ENCODE data around the gene DNM1.

DNM1 gene

DNA sequence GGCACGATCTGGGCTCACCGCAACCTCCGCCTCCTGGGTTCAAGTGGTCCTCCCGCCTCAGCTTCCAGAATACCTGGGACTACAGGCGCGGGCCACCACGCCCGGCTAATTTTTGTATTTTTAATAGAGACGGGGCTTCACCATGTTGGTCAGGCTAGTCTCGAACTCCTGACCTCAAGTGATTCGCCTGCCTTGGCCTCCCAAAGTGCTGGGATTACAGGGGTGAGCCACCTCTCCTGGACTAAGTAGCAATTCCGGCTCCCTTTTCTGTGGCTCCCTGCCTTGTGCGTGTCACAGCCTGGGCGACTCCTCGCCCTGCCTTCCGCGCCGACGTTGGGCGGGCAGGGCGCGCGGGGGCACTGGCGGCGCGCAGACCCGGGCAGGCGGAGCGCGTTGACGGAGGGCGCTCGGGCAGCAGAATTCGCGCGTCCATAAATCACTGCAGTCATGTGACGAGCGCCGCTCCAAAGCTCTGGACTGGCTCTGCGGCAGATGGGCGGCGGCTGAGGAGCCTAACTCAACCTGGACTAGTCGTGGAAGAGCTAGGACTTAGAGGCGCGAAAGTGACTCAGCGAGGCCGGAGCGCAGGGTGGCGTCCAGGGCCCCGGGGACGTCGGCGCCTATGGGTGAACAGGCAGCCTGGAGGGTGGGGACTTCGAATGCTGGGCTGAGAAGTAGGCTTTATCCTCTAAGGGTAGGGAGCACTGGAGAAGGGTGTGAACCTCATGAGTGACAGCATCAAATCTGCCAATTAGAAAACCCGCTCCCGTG lies 10.4 kb upstream of the DNM1 start:
- no peaks in the 10 kb centered on the region for H3K9me3 ChIP-seq (ENCODE audit: control insufficient read depth, insufficient read depth, low read length)
- H3K4me3 ChIP-seq (ENCODE audit: low read depth, low read length), result 0 out of 2 replicates have a peak overlapping the region, but pooled peaks have one; percentile 14
- no peaks in the 10 kb centered on the region for H3K27me3 ChIP-seq (ENCODE audit: control insufficient read depth, insufficient read depth, low read length)
- H3K27ac ChIP-seq (ENCODE audit: low read depth, low read length), result no peak overlapping the region
- H3K36me3 ChIP-seq (ENCODE audit: control insufficient read depth, insufficient read depth, low read length), result peaks cover 13% of the 10 kb centered on the region
- no peak overlapping the region for H3K9ac ChIP-seq (ENCODE audit: low read depth, low read length)
- 0 out of 2 replicates have a peak, but pooled peaks cover 4% of the 10 kb centered on the region for H3K4me1 ChIP-seq (ENCODE audit: control insufficient read depth, insufficient read depth, low read length)

DNA sequence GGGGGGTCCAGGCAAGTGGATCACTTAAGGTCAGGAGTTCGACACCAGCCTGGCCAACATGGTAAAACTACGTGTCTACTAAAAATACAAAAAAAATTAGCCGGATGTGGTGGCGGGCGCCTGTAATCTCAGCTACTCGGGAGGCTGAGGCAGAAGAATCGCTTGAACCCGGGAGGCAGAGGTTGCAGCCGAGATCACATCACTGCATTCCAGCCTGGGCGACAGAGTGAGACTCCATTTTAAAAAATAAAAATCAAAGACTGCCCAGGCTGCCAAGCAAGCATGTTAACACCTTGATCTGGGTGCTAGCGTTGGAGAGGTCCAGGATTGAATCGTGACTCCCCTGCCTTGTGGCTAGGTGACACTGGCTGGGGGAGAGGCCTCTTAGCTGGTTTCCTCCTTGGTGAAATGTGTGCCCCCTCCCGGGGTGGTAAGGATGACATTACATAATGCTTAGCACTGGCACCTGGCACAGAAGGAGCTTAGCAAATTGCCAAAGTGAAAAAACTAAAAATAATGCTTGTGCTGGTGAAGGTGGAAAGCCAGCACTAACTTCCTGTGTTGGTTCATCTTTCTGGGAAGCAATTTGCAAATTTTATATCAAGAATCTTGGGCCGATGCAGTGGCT lies 9.6 kb upstream of the DNM1 start:
- H3K9ac ChIP-seq (ENCODE audit: low read depth, low read length), result no peak overlapping the region
- peaks cover 6% of the 10 kb centered on the region for H3K36me3 ChIP-seq (ENCODE audit: control insufficient read depth, insufficient read depth, low read length)
- H3K4me3 ChIP-seq (ENCODE audit: low read depth, low read length), result no peak overlapping the region
- H3K27me3 ChIP-seq (ENCODE audit: control insufficient read depth, insufficient read depth, low read length), result no peaks in the 10 kb centered on the region
- no peak overlapping the region for H3K27ac ChIP-seq (ENCODE audit: low read depth, low read length)
- 0 out of 2 replicates have a peak, but pooled peaks cover 4% of the 10 kb centered on the region for H3K4me1 ChIP-seq (ENCODE audit: control insufficient read depth, insufficient read depth, low read length)
- H3K9me3 ChIP-seq (ENCODE audit: control insufficient read depth, insufficient read depth, low read length), result no peaks in the 10 kb centered on the region

DNA sequence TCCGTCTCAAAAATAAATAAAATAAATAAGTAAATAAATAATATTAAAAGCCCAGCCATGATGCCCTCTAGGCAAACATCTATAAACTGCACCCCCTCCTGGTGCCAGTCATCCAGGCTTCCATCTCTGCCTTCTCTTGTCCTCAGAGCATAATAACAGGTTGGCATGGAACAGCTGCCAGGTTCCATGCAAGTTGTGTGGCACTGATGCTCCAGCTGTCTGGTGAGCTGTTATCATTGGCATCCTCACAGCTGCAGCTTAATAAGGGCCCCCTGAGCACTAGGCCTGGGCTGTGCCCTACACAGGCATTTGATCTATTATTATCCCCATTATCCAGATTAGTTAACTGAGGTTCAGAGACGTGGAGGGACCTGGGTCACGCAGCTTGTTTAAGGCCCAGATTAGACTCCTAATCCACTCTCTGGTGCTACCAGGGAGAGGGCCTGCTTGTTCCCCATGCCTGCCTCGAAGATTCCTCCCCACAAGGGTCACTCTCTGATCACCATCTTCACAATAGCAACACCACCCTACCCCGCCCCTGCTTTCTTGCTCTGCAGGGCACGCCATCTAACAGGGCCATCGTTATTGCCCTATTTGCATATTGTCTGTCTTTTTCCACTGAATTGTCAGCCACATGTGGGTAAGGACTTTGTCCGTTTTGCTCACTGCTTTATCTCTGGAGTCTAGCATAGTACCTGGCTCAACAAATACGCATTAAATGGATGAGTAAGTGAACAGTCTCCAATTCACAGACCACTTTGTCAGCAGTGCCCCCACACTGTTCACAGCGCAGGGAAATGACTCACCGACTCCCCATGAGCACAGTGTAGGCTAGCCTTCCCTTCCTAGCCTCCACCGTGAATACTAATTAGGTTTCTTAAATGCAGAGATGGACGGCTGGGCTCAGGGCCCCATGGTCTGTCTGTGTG lies 1.5 kb upstream of the DNM1 start:
- Histone ChIP-seq H3K27ac (ENCODE audit: low read depth, low read length) (peak overlapping the region; percentile 82), H3K4me3 (ENCODE audit: low read depth, low read length) (no peak overlapping the region), H3K9ac (ENCODE audit: low read depth, low read length) (no peak overlapping the region), H3K9me3 (ENCODE audit: control insufficient read depth, insufficient read depth, low read length) (no peaks in the 10 kb centered on the region), H3K27me3 (ENCODE audit: control insufficient read depth, insufficient read depth, low read length) (no peaks in the 10 kb centered on the region), H3K4me1 (ENCODE audit: control insufficient read depth, insufficient read depth, low read length) (peaks cover 15% of the 10 kb centered on the region), H3K36me3 (ENCODE audit: control insufficient read depth, insufficient read depth, low read length) (no peaks in the 10 kb centered on the region)

DNA sequence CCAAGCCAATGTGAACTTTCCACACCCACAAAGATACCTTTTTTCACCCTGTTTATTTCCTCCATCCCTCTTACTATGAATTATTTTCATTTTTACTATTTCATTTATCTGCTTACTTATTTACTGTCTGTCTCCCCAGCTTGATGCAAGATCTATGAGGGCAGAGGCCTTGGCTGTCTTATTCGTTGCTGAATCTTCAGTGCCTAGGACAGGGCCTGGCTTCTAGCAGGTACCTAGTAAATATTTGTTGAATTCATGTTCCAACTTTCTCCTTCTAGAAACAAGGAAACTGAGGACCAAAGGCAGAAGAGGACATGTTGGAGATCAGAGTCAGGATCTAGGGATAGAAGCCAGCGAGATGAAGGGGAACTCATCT lies 543 bp upstream of the DNM1 start:
- Histone ChIP-seq H3K4me3 (ENCODE audit: low read depth, low read length) (peak overlapping the region; percentile 94), H3K9me3 (ENCODE audit: control insufficient read depth, insufficient read depth, low read length) (no peaks in the 10 kb centered on the region), H3K36me3 (ENCODE audit: control insufficient read depth, insufficient read depth, low read length) (no peaks in the 10 kb centered on the region), H3K27me3 (ENCODE audit: control insufficient read depth, insufficient read depth, low read length) (no peaks in the 10 kb centered on the region), H3K4me1 (ENCODE audit: control insufficient read depth, insufficient read depth, low read length) (peaks cover 15% of the 10 kb centered on the region), H3K9ac (ENCODE audit: low read depth, low read length) (no peak overlapping the region), H3K27ac (ENCODE audit: low read depth, low read length) (peak overlapping the region; percentile 82)

DNA sequence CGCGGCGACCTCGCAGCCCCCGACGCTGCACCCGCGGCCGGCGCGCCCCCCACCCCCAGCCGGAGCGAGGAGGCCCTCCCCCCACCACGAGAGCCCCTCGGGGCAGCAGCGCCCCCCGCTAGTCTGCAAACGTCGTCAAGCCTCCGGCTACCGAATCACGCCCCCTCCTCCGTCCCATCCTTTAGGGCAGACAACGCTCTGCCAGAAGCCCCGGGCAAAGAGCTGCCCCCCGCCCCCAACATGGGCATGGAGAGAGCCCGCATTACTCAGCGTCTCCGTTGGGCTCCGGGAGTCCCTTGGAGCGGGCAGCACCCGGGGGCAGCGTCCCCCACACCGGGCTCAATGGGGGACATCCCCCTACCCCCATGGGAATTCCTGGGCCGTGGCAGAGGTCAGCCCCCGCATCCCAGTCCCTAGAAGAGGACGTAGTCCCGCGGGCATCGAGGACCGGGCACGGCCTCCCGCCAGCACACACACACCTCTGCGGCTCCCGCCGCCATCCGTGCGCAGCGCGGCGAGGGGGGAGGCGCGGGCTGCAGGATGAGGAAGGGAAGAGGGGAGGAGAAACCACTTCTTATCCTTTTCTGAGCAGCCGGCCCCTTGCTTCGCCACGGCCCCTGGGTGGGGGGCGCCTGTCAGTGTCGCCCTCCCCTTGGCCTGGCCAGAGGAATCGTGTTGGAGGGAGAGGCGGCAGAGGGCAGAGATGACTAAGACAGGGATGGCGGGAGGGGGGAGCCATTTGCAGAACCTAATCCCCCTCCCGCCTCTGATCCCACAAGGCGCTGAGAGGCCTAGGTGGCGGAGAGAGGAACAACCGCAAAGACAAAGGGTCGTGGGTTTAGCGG lies 750 bp downstream of the DNM1 start:
- H3K27me3 ChIP-seq (ENCODE audit: control insufficient read depth, insufficient read depth, low read length), result no peaks in the 10 kb centered on the region
- peak overlapping the region; percentile 94 for H3K4me3 ChIP-seq (ENCODE audit: low read depth, low read length)
- no peaks in the 10 kb centered on the region for H3K36me3 ChIP-seq (ENCODE audit: control insufficient read depth, insufficient read depth, low read length)
- no peaks in the 10 kb centered on the region for H3K9me3 ChIP-seq (ENCODE audit: control insufficient read depth, insufficient read depth, low read length)
- H3K27ac ChIP-seq (ENCODE audit: low read depth, low read length), result peak overlapping the region; percentile 81
- H3K4me1 ChIP-seq (ENCODE audit: control insufficient read depth, insufficient read depth, low read length), result peaks cover 15% of the 10 kb centered on the region
- peak overlapping the region; percentile 28 for H3K9ac ChIP-seq (ENCODE audit: low read depth, low read length)

DNA sequence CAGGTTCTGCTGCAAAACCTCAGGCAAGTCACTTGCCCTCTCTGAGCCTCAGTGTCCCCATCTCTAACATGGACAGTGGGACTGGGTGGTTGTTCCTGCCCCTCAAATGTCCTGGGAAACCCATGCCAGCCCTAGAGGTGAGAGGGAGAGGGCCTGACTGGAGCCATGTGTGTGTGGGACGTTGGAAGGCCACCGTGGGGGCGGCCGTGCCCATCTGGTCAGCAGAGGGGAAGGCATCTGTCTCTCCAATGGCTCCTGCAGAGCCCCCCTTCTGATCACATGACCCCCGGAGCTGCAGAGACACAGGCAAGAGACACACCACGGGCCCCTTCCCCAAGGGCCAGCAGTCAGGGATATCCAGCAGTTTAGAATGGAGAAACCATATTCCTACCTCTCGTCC lies 1.7 kb downstream of the DNM1 start:
- peak overlapping the region; percentile 28 for H3K9ac ChIP-seq (ENCODE audit: low read depth, low read length)
- peak overlapping the region; percentile 81 for H3K27ac ChIP-seq (ENCODE audit: low read depth, low read length)
- H3K4me1 ChIP-seq (ENCODE audit: control insufficient read depth, insufficient read depth, low read length), result peaks cover 15% of the 10 kb centered on the region
- H3K36me3 ChIP-seq (ENCODE audit: control insufficient read depth, insufficient read depth, low read length), result no peaks in the 10 kb centered on the region
- H3K4me3 ChIP-seq (ENCODE audit: low read depth, low read length), result peak overlapping the region; percentile 94
- no peaks in the 10 kb centered on the region for H3K27me3 ChIP-seq (ENCODE audit: control insufficient read depth, insufficient read depth, low read length)
- no peaks in the 10 kb centered on the region for H3K9me3 ChIP-seq (ENCODE audit: control insufficient read depth, insufficient read depth, low read length)

DNA sequence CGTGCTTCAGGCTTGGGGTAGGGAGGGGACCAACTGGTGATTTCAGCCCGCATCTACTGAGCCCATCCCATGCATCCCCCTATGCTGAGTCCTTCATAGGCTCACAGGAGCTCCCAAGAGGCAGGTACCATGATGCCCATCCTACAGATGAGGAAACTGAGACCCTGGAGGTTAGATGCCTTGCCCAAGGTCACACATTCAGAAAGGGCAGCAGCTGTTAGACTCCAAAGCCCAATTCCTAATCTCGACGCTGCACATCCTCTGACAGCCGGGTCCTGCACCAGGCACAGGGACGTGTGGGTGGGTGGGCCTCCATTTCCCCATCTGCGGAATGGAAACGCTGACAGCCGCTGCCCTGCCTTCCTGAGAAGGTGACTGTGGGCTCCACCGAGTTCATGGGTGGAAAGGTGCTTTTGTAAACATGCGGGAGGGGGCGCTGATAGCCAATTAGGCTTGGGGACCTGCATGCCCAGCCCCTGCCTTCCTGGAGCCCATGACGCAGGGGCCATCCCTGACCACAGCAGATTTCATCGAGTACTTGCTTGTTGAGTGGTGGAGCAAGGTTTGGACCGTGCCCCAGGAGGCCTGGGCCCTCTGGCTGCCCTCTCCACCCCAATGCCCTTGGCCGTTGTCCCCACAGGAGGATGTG lies 2.2 kb downstream of the DNM1 start:
- H3K27me3 ChIP-seq (ENCODE audit: control insufficient read depth, insufficient read depth, low read length), result no peaks in the 10 kb centered on the region
- H3K9me3 ChIP-seq (ENCODE audit: control insufficient read depth, insufficient read depth, low read length), result no peaks in the 10 kb centered on the region
- H3K4me1 ChIP-seq (ENCODE audit: control insufficient read depth, insufficient read depth, low read length), result peaks cover 15% of the 10 kb centered on the region
- H3K9ac ChIP-seq (ENCODE audit: low read depth, low read length), result no peak overlapping the region
- H3K36me3 ChIP-seq (ENCODE audit: control insufficient read depth, insufficient read depth, low read length), result no peaks in the 10 kb centered on the region
- H3K27ac ChIP-seq (ENCODE audit: low read depth, low read length), result no peak overlapping the region
- H3K4me3 ChIP-seq (ENCODE audit: low read depth, low read length), result no peak overlapping the region

DNA sequence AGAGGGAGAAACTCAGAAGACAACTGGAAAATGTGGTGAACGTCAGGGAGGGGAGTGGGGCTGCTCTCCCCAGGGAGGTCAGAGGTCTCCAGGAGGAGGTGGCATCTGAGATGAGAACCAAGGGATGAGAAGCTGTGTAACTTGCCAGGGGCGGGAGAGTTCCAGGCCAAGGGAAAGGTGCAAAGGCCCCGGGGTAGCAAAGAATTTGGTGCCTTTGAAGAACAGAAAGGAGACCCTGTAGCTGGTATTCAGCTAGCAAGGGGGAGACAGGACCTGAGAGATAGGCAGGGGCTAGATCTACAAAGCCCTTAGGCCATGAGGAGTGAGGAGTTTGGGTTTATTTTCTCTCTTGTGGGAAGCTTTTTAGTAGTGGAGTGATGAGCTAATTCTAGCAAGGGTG lies 3.3 kb downstream of the DNM1 start:
- Histone ChIP-seq H3K9me3 (ENCODE audit: control insufficient read depth, insufficient read depth, low read length) (no peaks in the 10 kb centered on the region), H3K27ac (ENCODE audit: low read depth, low read length) (no peak overlapping the region), H3K4me1 (ENCODE audit: control insufficient read depth, insufficient read depth, low read length) (peaks cover 15% of the 10 kb centered on the region), H3K36me3 (ENCODE audit: control insufficient read depth, insufficient read depth, low read length) (no peaks in the 10 kb centered on the region), H3K27me3 (ENCODE audit: control insufficient read depth, insufficient read depth, low read length) (no peaks in the 10 kb centered on the region), H3K9ac (ENCODE audit: low read depth, low read length) (no peak overlapping the region), H3K4me3 (ENCODE audit: low read depth, low read length) (no peak overlapping the region)

DNA sequence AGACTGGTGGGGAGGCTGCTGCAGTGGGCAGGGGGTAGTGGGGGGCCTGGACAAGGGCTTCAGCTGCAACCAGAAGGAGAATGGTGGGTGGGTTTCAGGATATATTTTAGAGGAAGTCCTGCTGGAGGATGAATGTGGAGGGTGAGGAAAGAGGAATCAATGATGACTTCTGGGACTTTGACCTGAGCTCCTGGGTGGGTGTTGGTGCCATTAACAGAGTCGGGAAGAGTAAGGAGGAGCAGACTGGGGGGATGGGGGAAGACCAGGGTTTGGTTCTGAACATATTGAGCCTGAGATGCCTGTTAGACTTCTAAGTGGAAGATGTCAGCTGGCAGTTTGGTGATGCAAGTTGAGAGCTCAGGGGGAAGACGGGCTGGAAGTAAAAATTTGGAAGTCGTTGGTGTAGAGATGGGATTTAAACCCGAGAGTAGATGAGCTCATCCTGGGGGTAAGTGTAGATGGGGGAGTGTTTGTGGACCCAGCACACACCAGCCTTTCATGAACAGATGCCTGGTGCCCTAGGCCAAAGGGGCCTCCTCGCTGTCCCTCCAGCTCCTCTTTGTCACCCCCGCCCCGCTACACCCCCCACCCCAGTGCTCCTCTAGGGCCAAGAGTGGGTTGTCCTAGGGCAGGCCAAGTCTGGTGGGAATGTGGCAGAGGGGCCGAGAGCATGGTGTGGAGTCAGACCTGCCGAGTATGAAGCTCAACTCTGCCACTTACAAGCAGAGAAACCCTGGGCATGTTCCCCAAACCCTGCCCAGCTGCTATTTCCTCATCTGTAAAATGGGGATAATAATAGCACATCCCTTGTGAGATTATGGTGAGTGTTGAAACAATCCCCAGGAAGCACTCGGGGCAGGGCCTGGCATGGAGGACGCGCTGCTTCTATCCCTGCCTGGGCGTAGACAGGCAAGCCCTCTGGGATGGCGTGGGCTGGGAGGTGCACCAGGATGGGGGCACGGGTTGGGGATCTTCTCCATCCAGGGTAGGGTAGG lies 4.0 kb downstream of the DNM1 start:
- H3K27me3 ChIP-seq (ENCODE audit: control insufficient read depth, insufficient read depth, low read length), result peaks cover under 1% of the 10 kb centered on the region; the same call in 1 of the 2 replicates
- H3K9ac ChIP-seq (ENCODE audit: low read depth, low read length), result no peak overlapping the region
- no peak overlapping the region for H3K4me3 ChIP-seq (ENCODE audit: low read depth, low read length)
- H3K4me1 ChIP-seq (ENCODE audit: control insufficient read depth, insufficient read depth, low read length), result peaks cover 14% of the 10 kb centered on the region
- H3K9me3 ChIP-seq (ENCODE audit: control insufficient read depth, insufficient read depth, low read length), result no peaks in the 10 kb centered on the region
- no peak overlapping the region for H3K27ac ChIP-seq (ENCODE audit: low read depth, low read length)
- no peaks in the 10 kb centered on the region for H3K36me3 ChIP-seq (ENCODE audit: control insufficient read depth, insufficient read depth, low read length)

Measured in HUES48 (cell line).